ENCODE measurements around the gene ACTA1.
"Not testable (repeated sequence)": the region's sequence is repeated elsewhere in the genome, so short reads cannot be mapped to it uniquely, and the experiment has no call there.

Gene ACTA1

GRCh38 chr1:229409616-229410369 is 24.1 kb downstream of the ACTA1 start:
- H3K4me3 ChIP-seq (ENCODE audit: low read length): no peak overlapping the region
- TF ChIP-seq, protein P1, sequence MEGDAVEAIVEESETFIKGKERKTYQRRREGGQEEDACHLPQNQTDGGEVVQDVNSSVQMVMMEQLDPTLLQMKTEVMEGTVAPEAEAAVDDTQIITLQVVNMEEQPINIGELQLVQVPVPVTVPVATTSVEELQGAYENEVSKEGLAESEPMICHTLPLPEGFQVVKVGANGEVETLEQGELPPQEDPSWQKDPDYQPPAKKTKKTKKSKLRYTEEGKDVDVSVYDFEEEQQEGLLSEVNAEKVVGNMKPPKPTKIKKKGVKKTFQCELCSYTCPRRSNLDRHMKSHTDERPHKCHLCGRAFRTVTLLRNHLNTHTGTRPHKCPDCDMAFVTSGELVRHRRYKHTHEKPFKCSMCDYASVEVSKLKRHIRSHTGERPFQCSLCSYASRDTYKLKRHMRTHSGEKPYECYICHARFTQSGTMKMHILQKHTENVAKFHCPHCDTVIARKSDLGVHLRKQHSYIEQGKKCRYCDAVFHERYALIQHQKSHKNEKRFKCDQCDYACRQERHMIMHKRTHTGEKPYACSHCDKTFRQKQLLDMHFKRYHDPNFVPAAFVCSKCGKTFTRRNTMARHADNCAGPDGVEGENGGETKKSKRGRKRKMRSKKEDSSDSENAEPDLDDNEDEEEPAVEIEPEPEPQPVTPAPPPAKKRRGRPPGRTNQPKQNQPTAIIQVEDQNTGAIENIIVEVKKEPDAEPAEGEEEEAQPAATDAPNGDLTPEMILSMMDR (IDR thresholded peaks at IDR 0.05; ENCODE audit: insufficient read depth, low read depth, low read length, missing control alignments): no peak
- no peak for DNase-seq (ENCODE audit: low read depth)

GRCh38 chr1:229408458-229409037 is 25.3 kb downstream of the ACTA1 start:
- peak; percentile 54 for DNase-seq (ENCODE audit: low read depth)
- no peak overlapping the region for H3K4me3 ChIP-seq (ENCODE audit: low read length)

DNA sequence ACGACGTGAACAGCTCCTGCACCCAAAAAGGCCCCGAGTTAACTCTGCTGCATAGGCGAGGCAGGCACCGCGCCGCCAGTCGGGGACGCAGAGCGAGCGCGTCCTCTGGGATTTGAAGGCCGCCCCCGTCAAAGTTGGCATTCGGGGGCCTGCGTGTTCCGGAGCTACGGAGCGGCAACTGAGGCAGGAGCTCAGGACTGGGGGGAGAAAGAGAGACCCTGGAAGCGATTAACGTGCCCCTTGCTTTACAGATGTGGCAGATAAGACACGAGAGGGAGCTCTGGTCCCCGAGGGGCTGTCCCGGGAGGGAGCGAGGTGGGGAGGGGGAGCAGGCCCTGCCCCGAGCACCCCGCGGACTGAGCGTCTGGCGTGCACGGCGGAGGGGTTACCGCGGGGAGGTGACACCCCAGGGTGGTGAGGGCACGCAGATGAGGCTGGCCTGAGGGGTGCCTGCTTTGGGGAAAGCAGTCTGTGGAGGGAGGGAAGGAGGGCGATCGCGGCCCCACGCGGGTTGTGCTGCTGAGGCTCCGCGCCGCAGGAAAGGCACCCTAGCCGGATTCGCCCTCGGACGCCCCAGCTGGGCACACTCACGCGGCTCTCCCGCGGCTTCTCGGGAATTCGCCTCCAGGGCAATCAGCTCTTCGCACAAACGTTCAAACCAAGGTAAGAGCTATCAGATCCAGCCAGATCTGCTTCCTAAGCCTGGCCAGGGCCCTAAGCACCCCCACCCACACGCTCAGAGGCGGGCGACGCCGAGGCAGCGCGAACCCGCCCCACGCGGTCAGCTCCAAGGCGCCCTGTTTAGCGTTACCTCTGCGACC is 26.5 kb downstream of the ACTA1 start:
- TF ChIP-seq, protein P1 (IDR thresholded peaks at IDR 0.05; ENCODE audit: insufficient read depth, low read depth, low read length, missing control alignments): no peak
- peak; percentile 13 for DNase-seq (ENCODE audit: low read depth)
- H3K4me3 ChIP-seq (ENCODE audit: low read length): peak overlapping the region; percentile 16

More at GRCh38 chr1:229408458-229409037, 25.3 kb downstream of the ACTA1 start:
- TF ChIP-seq, protein P1 (IDR thresholded peaks at IDR 0.05; ENCODE audit: insufficient read depth, low read depth, low read length, missing control alignments): no peak

GRCh38 chr1:229406798-229407197 is 27.1 kb downstream of the ACTA1 start:
- no peak for DNase-seq (ENCODE audit: low read depth)
- H3K4me3 ChIP-seq (ENCODE audit: low read length): no peak overlapping the region
- TF ChIP-seq, protein P1 (IDR thresholded peaks at IDR 0.05; ENCODE audit: insufficient read depth, low read depth, low read length, missing control alignments): no peak

- H3K4me3 ChIP-seq (ENCODE audit: low read length): no peak overlapping the region
- DNase-seq (ENCODE audit: low read depth): no peak
- TF ChIP-seq, protein P1 (IDR thresholded peaks at IDR 0.05; ENCODE audit: insufficient read depth, low read depth, low read length, missing control alignments): no peak
Measured at GRCh38 chr1:229403573-229403972, 30.3 kb downstream of the ACTA1 start.

DNA sequence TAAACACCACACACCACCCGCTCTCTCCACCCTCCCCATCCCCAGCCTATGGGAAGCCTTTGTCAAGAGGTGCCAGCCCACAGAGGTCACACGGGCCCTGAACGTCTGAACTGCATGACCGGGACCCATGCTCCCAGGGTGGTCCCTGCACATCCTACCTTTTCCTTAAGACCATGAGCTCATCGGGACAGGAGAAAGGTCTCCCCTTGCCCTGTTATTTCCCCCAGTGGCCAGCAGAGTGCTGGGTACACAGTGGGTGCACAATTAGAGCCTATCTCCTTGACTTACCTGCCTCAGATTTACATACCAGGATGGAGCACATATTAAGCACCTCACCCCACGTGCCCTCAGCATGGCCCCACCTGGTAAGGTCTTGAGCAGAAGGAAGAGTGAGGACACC is 30.9 kb downstream of the ACTA1 start:
- TF ChIP-seq, protein P1 (IDR thresholded peaks at IDR 0.05; ENCODE audit: insufficient read depth, low read depth, low read length, missing control alignments): no peak
- no peak overlapping the region for H3K4me3 ChIP-seq (ENCODE audit: low read length)
- no peak for DNase-seq (ENCODE audit: low read depth)

- not testable (repeated sequence) for DNase-seq (ENCODE audit: low read depth); H3K4me3 ChIP-seq (ENCODE audit: low read length)
Measured at GRCh38 chr1:229402329-229402728, 31.6 kb downstream of the ACTA1 start.
